ENCODE results near the gene STXBP1.

Gene STXBP1

GRCh38 chr9:127731938-127732337, 119.9 kb downstream of the STXBP1 start:
- DNase-seq (ENCODE audit: low read depth in 2 of 3, low spot score in 2 of 3): no peak

- no peak for DNase-seq (ENCODE audit: low read depth in 2 of 3, low spot score in 2 of 3)
These were observed 120.4 kb downstream of the STXBP1 start for GRCh38 chr9:127732444-127732843.

- DNase-seq (ENCODE audit: low read depth in 2 of 3, low spot score in 2 of 3): no peak
These were observed 121.5 kb downstream of the STXBP1 start for GRCh38 chr9:127733614-127734013.

- no peak for DNase-seq (ENCODE audit: low read depth in 2 of 3, low spot score in 2 of 3)
These were observed 122.2 kb downstream of the STXBP1 start for GRCh38 chr9:127734247-127734746.

GRCh38 chr9:127734747-127735529, 122.9 kb downstream of the STXBP1 start, which contains the start of gene TOR2A:
TOR2A (minus strand) TSS chr9:127735294; CDS start chr9:127735270, 24 bp downstream.
- DNase-seq (ENCODE audit: low read depth in 2 of 3, low spot score in 2 of 3): peak; percentile 95 to 97 (median 95)

- DNase-seq (ENCODE audit: low read depth in 2 of 3, low spot score in 2 of 3): no peak
These were observed 123.6 kb downstream of the STXBP1 start for GRCh38 chr9:127735530-127736185.

- DNase-seq (ENCODE audit: low read depth in 2 of 3, low spot score in 2 of 3): no peak
These were observed 126.6 kb downstream of the STXBP1 start for GRCh38 chr9:127738666-127739065.

GRCh38 chr9:127739614-127740330, 127.7 kb downstream of the STXBP1 start:
- DNase-seq (ENCODE audit: low read depth in 2 of 3, low spot score in 2 of 3): no peak

GRCh38 chr9:127741831-127742434, 129.9 kb downstream of the STXBP1 start:
- no peak for DNase-seq (ENCODE audit: low read depth in 2 of 3, low spot score in 2 of 3)
